ENCODE measurements around the gene UBR4.
A peak's percentile ranks its signal among the peaks of the same experiment; 100 is the strongest.

UBR4 gene

DNA sequence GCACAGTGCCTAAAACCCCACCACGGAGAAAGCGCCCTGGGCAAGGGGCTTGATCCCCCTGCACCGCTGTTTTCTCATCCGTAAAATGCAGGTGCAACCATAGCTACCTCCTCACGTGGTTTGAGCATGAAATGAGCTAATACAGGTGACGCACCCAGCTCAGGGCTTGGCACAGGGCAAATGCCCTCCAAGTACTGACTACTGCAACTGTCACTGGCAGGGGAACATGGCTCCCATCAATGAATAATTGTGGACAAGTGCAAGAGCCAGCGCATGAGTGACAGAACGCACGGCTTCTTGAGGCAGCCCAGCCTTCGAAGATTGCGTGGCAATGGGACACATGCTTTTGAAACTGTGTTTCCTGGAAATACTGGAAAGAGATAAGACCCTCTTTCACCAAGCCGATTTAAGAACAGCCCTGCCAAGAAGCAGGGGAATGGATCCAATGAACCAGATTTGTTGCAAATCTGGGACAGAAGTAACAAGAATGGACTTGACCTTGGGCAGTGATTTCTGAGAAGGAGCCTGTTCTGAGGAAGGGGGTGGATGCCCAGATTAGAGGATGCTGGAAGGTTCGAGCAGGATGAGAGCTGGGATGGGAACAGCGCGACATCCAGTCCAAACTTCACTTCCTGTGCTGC is 160.8 kb downstream of the UBR4 start:
- DNase-seq (ENCODE audit: low read depth), result peak; percentile 58
- TF ChIP-seq, protein P1, sequence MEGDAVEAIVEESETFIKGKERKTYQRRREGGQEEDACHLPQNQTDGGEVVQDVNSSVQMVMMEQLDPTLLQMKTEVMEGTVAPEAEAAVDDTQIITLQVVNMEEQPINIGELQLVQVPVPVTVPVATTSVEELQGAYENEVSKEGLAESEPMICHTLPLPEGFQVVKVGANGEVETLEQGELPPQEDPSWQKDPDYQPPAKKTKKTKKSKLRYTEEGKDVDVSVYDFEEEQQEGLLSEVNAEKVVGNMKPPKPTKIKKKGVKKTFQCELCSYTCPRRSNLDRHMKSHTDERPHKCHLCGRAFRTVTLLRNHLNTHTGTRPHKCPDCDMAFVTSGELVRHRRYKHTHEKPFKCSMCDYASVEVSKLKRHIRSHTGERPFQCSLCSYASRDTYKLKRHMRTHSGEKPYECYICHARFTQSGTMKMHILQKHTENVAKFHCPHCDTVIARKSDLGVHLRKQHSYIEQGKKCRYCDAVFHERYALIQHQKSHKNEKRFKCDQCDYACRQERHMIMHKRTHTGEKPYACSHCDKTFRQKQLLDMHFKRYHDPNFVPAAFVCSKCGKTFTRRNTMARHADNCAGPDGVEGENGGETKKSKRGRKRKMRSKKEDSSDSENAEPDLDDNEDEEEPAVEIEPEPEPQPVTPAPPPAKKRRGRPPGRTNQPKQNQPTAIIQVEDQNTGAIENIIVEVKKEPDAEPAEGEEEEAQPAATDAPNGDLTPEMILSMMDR (IDR thresholded peaks at IDR 0.05; ENCODE audit: insufficient read depth, low read depth, low read length, missing control alignments), result no peak
- H3K4me3 ChIP-seq (ENCODE audit: low read length), result no peak overlapping the region

DNA sequence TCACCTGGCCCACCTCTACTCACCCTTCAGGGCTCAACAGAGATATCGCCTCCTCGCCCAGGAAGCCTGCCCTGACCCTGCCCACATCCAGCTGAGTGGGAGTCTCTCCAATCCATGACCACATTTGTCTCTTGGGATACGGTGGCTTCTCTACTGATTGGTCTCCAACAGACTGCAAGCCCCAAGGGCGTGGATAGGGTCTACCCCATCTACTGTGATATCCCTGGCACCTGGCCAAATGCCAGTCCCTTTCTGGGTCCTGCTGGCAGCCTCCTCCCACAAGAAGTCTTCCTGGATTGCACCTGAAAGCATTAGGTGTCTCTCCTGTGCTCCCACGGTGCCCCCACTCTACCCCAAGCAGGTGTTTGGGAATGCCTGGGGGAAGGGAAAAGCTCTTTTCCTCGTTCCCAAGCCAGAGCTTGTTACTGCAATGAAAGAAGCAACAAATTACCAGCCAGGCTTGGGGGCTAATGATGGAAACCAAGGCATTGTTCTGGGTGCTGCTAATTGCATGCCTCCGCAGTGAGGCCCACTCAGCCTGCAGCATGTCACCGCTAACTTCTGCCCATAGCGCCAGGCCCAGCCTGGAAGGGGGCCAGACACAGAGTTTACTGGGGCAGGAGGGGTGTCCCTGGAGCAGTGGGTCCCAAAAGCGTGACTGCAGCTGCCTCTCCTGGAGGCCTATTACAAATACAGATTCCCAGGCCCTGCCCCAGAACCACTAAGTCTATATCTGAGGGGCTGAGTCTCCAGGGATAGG is 162.9 kb downstream of the UBR4 start:
- TF ChIP-seq, protein P1 (IDR thresholded peaks at IDR 0.05; ENCODE audit: insufficient read depth, low read depth, low read length, missing control alignments), result no peak
- DNase-seq (ENCODE audit: low read depth), result no peak
- H3K4me3 ChIP-seq (ENCODE audit: low read length), result no peak overlapping the region

DNA sequence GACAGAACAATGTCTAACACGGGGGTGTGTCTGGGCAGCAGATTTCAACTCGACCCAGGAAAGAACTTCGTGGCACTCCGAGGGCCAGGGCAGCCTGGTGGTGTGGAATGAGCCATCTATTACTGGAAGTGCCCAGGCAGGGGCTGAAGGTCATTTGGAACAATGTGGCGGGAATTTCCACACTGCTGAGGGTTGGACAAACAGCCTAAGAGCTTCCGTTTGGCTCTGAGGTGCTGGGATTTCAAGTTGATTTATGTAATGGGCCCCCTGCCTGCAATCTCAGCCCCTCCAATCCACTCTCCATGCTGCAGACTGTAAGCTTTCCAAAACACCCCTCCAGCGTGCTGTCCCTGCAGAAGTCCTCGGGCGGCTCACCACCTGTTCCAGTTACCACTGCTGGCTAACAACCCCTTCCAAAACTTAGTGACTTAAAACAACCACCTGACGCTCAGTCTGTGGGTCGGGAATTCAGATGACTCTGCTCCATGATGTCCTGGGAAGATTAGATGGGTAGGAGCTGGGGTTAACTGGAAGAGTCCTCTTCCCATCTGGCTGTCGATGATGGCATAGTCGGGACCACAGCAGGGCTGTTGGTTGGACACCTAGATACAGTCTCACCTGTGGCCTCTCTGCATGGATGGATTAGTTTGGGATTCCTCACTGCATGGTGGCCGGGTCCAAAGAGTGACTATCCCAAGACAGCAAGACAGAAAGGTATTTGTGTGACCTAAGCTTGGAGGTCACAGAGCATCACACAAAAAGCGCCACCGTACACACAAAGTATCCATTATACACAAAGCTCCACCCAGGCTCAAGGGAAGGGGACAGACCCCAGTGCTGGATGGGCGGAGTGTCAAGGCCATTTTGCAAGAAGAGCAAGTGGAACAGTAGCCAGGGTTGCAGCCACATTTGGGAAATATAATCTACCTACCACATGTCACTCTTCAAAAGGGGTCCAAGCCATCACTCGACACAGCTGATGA is 163.9 kb downstream of the UBR4 start:
- DNase-seq (ENCODE audit: low read depth), result no peak
- H3K4me3 ChIP-seq (ENCODE audit: low read length), result no peak overlapping the region
- TF ChIP-seq, protein P1 (IDR thresholded peaks at IDR 0.05; ENCODE audit: insufficient read depth, low read depth, low read length, missing control alignments), result no peak

DNA sequence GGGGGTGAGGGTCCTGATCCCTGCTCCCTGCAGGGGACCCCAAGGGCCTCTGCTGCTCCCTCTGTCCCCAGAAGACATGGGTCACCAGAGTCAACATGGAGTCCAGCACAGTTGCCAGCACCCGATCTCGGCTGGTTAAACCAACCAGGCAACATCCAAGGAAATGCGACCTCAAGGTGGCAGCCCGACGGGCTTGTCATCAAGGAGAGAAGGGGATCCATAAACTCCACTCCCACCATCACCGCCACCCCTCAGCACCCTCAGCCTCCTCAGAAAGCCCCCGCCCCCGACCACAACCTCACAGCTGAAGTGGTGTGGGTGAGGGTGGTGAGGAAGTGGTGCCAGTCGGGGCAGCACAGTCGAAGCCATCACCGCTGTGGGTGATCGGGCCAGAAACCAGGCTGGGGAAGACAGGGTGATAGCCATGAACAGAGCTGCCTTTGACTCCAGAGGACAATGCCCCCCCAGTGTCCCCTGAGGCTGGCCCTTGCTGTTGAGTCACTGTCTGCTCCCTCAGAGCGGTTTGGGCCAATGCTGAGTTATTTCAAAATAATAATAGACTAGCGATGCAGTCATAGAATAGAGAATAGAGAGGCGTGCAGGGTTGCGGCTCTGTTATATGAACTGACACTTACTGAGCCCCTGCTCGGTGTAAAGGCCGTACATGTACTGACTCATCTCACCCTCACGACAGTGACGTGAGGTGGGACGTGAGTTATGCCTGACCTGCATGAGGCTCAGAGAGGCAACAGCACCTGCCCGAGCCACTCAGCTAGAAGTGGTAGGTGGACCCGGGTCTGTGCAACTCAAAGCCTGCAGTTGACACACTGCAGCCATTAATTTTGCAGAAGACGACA is 164.9 kb downstream of the UBR4 start:
- no peak overlapping the region for H3K4me3 ChIP-seq (ENCODE audit: low read length)

DNA sequence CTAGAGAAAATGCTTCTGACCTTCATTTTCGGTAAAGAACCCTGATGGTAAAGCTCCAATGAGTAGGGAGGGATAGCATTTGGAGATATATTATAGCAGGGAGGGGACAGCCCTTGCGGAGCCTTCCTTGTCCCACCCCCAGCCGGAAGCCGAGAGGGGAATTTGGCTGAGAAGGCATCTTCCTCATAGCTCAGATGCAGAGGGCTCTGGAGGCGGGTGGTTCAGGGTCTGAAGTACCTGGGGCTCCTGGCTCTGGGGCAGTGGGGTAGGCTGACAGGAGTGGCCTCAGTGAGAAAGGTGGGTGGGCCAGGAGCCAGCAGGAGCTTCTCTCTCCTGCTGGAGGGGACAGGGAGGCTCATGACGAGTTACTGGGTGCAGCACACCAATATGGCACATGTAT is 165.6 kb downstream of the UBR4 start:
- no peak for DNase-seq (ENCODE audit: low read depth)
- H3K4me3 ChIP-seq (ENCODE audit: low read length), result no peak overlapping the region
- TF ChIP-seq, protein P1 (IDR thresholded peaks at IDR 0.05; ENCODE audit: insufficient read depth, low read depth, low read length, missing control alignments), result no peak

More for the DNA sequence above, 164.9 kb downstream of the UBR4 start:
- DNase-seq (ENCODE audit: low read depth), result no peak
- TF ChIP-seq, protein P1 (IDR thresholded peaks at IDR 0.05; ENCODE audit: insufficient read depth, low read depth, low read length, missing control alignments), result no peak
